C4-2B (cell line): ENCODE measurements around the gene GTF3C6.
A peak's percentile ranks its signal among the peaks of the same experiment; 100 is the strongest.
"Not testable (repeated sequence)": the region's sequence is repeated elsewhere in the genome, so short reads cannot be mapped to it uniquely, and the experiment has no call there.

Source experiments
- H3K27ac ChIP-seq: fragments of 450-650 bp; 2 replicates; pipeline ENCODE4 v1.5.1; 2017
- ZFX ChIP-seq: fragments of 450-650 bp; IDR thresholded peaks from 2 replicates; pipeline ENCODE4 v1.6.1; 2017
- TF ChIP-seq, protein P1 (sequence below): fragments of 450-650 bp; conservative IDR thresholded peaks from 2 replicates; pipeline ENCODE4 v1.5.1; 2017; ENCODE audit warnings: mild to moderate bottlenecking

Gene GTF3C6

DNA sequence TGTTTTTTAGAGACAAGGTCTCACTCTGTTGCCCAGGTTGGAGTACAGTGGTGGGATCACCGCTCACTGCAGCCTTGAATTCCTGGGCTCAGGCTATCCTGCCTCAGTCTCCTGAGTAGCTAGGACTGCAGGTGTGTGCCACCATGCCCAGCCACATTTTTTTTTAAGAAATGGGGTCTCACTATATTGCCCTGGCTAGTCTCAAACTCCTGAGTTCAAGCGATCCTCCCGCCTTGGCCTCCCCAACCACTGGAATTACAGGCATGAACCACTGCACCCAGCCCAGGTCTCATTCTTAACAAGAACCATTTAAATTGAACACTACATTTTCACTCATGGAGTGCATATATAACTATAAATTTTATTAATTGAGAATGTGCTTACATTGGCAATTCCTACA lies 43.8 kb downstream of the GTF3C6 start:
- no peak overlapping the region for H3K27ac ChIP-seq
- no peak for TF ChIP-seq ZFX
- TF ChIP-seq, protein P1, sequence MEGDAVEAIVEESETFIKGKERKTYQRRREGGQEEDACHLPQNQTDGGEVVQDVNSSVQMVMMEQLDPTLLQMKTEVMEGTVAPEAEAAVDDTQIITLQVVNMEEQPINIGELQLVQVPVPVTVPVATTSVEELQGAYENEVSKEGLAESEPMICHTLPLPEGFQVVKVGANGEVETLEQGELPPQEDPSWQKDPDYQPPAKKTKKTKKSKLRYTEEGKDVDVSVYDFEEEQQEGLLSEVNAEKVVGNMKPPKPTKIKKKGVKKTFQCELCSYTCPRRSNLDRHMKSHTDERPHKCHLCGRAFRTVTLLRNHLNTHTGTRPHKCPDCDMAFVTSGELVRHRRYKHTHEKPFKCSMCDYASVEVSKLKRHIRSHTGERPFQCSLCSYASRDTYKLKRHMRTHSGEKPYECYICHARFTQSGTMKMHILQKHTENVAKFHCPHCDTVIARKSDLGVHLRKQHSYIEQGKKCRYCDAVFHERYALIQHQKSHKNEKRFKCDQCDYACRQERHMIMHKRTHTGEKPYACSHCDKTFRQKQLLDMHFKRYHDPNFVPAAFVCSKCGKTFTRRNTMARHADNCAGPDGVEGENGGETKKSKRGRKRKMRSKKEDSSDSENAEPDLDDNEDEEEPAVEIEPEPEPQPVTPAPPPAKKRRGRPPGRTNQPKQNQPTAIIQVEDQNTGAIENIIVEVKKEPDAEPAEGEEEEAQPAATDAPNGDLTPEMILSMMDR: no peak

GRCh38 chr6:111011360-111012142 lies 53.0 kb downstream of the GTF3C6 start:
- no peak overlapping the region for H3K27ac ChIP-seq
- no peak for TF ChIP-seq ZFX
- TF ChIP-seq, protein P1: peak; percentile 81

GRCh38 chr6:111012143-111012452 lies 53.6 kb downstream of the GTF3C6 start:
- no peak for TF ChIP-seq ZFX
- TF ChIP-seq, protein P1: no peak
- no peak overlapping the region for H3K27ac ChIP-seq

GRCh38 chr6:111012520-111012919 lies 54.0 kb downstream of the GTF3C6 start:
- 0 out of 2 replicates have a peak overlapping the region, but pooled peaks have one; percentile 40 for H3K27ac ChIP-seq

DNA sequence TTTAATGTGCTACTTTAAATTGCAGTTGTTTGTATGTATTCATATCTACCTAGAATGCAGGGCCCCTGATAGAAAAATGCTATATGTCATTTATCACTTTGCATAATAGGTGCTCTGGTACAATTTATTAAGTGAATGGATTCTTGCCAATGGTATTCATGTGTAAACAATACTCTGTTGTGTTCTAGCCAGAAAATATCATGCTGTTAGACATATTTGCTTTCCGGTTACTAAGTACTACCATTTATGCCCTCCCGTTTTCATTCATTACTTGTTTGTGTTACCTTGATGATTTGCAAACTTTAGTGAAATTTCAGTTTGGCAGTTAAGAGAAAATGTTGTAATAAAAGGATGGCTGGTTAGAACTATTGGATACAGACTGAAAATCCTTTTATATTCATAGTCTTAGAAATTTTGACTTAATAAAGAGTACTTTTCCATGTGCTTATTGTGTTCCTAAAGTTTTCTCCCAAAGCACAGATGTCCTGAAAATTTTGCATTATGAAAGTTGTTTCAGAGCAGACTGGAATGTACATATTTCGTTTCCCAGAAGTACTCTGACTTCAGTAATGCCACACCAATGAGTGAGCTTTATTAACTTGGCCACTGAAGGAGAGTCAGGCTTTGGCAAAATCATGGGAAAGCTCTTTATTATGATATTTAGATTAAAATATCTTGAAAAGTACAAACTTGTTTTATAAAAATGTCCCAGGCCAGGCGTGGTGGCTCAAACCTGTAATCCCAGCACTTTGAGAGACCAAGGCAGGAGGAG lies 54.8 kb downstream of the GTF3C6 start:
- H3K27ac ChIP-seq: no peak overlapping the region
- TF ChIP-seq, protein P1: no peak
- TF ChIP-seq ZFX: no peak

DNA sequence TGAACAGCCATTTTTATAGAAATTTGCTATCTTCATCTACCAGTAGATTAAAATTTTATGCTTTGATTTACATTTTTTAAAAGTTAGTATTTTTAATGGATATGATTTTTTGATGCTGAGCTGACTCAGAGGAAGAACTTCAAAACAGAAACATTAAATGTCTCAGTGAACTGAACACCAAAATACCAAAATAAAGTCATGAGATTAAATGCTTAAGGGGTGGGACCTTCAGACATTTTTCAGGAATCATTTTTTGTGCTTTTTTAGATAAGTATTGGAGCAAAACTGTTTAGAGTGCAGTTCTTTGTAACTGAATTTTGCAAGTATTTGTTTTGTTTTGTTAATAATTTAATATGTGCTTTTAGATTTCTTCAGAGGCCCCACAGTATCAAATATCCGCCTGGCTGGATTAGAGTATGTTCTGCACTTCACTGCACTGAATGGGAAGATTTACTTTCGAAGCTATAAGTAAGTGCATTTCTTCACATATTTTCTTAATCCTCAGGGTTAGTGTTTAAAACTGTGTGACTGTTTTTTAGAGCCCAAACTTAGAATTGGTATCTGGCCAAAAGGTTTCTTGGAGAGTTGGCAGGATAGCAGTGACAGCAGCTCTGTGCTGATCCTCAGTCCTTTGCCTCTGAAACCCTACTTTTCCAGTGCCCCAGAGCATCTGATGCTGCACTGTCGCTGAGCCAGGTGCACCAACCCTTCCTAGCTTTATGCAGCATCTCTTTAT lies 57.1 kb downstream of the GTF3C6 start:
- TF ChIP-seq, protein P1: no peak
- TF ChIP-seq ZFX: no peak
- H3K27ac ChIP-seq: no peak overlapping the region

DNA sequence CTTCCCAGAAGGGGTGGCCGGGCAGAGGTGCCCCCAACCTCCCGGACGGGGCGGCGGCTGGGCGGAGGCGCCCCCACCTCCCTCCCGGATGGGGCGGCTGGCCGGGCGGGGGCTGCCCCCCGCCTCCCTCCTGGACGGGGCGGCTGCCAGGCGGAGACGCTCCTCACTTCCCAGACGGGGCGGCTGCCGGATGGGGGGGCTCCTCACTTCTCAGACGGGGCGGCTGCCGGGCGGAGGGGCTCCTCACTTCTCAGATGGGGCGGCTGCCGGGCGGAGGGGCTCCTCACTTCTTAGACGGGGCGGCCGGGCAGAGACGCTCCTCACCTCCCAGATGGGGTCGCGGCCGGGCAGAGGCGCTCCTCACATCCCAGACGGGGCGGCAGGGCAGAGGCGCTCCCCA lies 58.7 kb downstream of the GTF3C6 start:
- not testable (repeated sequence) for H3K27ac ChIP-seq
